GM12891 (cell line): ENCODE measurements around the gene INO80D.

Experiments
- PAX5 ChIP-seq: IDR thresholded peaks from 2 replicates; pipeline ENCODE4 v1.6.1; 2011; ENCODE audit warnings: low read length, moderate library complexity, mild to moderate bottlenecking; ENCODE audit not compliant: insufficient read depth, severe bottlenecking
- POLR2A ChIP-seq: IDR thresholded peaks from 2 replicates; pipeline ENCODE4 v1.6.1; 2011; ENCODE audit warnings: low read depth, low read length, control low read depth
- POLR2AphosphoS5 ChIP-seq: IDR thresholded peaks from 2 replicates; pipeline ENCODE4 v1.6.1; 2011; ENCODE audit warnings: low read depth, low read length, control low read depth
- SPI1 ChIP-seq: IDR thresholded peaks from 2 replicates; pipeline ENCODE4 v1.6.1; 2011; ENCODE audit warnings: low read depth, low read length, control low read depth
- TAF1 ChIP-seq: IDR thresholded peaks from 2 replicates; pipeline ENCODE4 v1.6.1; 2011; ENCODE audit warnings: low read depth, low read length, control low read depth

DNA sequence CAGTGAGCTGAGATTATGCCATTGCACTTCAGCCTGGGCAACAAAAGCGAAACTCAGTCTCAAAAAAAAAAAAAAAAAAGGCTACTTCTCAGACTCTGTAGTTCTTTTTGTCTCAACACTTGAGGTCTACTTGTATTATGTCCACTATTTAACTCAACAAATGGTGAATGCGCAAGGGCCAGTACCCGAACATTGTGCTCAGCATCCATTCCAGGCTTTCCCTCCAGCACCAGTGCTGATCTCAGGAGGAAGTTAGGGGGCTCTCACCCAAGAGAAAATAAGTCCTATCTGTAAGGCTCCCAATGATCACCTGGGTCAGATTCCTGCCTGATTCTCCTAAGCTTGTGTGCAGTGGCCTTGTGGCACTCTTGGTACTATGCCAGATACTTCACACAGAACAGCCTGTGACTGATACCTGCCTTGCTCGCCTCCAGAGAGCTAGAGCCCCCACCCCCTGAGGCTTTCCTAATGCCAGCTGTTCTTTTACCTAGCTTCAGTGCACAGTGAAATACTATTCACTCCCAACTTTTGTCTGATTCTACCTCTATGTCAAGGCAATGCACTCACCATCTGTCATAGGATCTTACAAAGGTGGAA, 74.9 kb downstream of the INO80D start:
- TF ChIP-seq POLR2A (no peak), POLR2AphosphoS5 (no peak), PAX5 (no peak), TAF1 (no peak), SPI1 (no peak)
